Cardiac fibroblast (primary cell): ENCODE results near the gene ARMC5.

Experiments used
- DNase-seq, 2 donors: peaks; one replicate each; pipeline versions ENCODE4 v3.0.0 to v3.0.0-alpha.2; 2010; ENCODE audit warnings: low read depth in 2 of 2
- H3K4me3 ChIP-seq, 2 donors: replicated peaks in 1 of 2; 1 replicate in 1 of 2; 2 replicates in 1 of 2; pipeline ENCODE4 v1.5.1; 2011; ENCODE audit warnings: low read depth in 2 of 2, low read length in 2 of 2, mild to moderate bottlenecking in 2 of 2, moderate library complexity in 1 of 2
- TF ChIP-seq, protein P1 (sequence below): IDR thresholded peaks from one replicate; pipeline ENCODE4 v1.5.1; 2011; ENCODE audit warnings: low read depth, mild to moderate bottlenecking, low read length, inconsistent platforms

Gene ARMC5

DNA sequence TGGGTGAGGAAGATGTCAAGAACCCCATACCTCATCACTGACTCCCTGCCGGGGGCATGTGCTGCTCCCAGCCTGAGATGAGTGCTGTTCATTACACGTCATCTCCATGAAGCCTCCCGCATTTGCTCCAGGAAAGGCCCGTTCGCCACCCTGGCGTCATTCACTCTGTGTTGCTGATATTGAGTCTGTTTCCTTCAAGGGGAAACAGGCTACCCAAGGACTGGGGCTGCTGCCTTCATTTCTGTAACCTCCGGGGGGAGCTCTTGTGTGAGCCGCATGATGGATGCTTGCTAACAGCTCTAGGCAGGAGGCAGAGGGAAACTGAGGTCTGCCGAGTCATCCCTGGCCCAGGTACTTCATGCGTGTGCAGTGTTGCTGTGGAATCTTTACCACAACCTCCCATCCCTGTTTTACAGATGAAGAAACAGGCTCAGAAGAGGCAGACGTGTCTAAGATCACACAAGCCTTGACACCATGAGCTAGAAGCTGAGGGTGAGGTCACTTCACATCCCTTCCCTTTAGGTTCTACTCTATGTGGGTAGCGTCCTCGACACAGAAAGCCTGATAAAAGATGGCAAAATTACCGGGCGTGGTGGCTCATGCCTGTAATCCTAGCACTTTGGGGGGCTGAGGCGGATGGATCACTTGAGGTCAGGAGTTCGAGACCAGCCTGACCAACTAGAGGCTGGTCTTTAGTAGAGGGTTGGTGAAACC, 3.5 kb upstream of the ARMC5 start:
- TF ChIP-seq, protein P1, sequence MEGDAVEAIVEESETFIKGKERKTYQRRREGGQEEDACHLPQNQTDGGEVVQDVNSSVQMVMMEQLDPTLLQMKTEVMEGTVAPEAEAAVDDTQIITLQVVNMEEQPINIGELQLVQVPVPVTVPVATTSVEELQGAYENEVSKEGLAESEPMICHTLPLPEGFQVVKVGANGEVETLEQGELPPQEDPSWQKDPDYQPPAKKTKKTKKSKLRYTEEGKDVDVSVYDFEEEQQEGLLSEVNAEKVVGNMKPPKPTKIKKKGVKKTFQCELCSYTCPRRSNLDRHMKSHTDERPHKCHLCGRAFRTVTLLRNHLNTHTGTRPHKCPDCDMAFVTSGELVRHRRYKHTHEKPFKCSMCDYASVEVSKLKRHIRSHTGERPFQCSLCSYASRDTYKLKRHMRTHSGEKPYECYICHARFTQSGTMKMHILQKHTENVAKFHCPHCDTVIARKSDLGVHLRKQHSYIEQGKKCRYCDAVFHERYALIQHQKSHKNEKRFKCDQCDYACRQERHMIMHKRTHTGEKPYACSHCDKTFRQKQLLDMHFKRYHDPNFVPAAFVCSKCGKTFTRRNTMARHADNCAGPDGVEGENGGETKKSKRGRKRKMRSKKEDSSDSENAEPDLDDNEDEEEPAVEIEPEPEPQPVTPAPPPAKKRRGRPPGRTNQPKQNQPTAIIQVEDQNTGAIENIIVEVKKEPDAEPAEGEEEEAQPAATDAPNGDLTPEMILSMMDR = peak; percentile 15
- no peak overlapping the region for H3K4me3 ChIP-seq
- peak in 1 of 2 donors; percentile 27 for DNase-seq

DNA sequence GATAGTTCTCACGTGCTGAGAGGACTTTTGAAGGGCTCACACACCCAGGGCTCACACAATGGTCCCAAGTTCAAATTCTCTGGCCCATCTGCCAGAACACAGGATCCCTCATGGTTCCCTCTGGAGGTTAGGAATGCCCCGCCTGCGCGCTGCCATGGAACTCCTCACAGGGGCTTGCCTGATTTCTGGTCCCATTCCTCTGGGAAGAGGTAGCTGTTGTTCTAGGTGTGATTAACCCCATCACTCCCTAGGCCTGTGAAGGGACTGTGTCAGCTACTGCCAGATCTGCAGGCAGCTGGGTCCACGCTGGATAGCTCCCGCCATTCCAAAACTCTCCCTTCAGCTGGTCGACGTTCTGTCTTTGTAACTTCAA, 2.3 kb upstream of the ARMC5 start:
- H3K4me3 ChIP-seq = no peak overlapping the region
- no peak for DNase-seq
- TF ChIP-seq, protein P1 = no peak

DNA sequence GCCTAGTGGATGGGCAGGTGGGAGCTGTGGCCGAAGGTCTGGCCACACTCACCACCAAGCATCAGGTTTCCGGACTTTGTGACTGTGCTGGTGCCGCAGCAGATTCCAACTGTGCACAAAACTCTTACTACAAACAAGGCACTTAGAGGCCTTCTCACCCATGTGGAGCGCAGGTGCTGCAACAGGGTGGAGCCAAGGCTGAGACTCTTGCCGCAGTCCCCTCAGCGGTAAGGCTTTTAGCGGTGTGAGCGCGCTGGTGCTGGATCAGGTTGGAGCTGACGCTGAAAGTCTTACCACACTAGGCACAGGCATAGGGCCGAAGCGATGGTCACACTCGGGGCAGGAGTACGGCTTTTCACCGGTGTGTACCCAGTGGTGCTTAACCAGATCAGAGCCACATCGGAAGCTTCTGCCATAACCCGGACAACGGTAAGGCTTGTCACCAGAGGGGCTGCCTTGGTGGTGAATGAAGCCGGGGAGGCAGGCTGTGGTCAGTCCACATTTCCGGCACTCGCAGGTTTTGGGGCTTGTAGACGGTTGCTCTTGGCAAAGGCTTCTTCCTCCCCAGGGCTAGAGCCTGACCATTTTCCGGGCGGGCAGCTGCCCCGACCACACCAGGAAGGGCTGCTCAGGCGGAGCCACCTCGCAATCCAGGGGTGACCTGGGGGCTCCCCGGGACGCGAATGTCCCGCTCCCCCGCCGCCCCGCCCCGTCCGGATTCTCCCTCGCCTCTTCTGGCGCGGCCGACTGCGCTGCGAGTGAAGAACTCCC, 1.0 kb upstream of the ARMC5 start:
- TF ChIP-seq, protein P1 = no peak
- DNase-seq = peak; percentile 49 to 58
- H3K4me3 ChIP-seq = peak overlapping the region; percentile 81 to 82

DNA sequence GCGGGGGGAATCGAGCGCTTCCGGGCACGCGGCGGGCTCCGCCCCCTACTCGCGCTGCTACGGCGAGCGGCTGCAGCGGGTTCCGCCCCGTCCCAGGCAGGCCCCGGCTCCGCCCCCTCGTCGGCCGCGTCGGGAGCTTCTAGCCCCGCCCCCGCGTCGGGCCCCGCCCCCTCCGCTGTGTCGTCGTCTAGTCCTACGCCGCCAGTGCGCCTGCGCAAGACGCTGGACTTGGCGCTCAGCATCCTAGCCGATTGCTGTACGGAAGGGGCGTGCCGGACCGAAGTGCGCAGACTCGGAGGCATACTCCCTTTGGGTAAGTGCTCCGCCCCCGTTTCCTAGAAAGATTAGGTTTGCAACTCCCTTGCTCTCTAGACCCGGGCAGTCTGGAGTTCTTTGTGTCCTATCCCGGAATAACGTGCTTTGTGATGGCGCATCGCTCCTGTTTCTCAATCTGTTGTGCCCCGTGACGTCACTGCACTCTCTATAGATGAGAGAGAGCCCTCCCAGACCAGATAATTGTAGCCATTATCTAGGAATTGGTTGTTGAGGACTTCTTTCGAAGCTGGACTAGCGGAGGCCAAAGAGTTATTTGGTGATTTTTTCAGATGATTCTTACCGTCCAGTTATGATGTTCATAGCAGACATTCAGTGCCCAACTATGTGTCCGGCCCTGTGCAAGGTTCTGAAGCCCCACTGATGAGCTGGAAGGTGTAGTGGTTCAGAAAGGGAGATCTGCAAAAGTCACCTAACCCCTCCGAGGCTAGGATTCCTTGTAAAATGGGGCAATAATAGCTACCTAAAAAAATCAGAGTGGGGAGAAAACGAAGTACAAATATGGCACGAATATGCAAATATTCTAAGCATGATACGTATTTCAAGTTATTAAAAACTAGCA, 633 bp downstream of the ARMC5 start:
- TF ChIP-seq, protein P1 = no peak
- DNase-seq = peak; percentile 100
- H3K4me3 ChIP-seq = peak overlapping the region; percentile 81 to 82

DNA sequence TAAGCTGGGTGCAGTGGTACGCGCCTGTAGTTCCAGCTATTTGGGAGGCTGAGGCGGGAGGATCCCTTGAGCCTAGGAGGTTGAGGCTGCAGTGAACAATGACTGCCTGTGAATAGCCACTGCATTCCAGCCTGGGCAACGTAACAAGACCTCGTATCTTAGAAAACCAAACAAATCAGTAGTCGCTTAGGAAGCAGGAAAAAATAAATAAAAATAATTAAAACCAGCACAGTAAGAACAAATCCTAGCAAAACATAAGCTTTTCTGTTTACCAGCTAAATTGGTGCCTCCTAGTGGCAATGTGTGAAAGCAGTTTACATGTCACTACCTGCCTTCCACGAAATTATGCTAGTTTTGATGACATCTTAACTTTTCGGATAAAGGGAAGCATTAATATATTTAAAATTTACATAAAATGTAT, 1.3 kb downstream of the ARMC5 start:
- DNase-seq = peak; percentile 74 to 75
- TF ChIP-seq, protein P1 = peak; percentile 73
- peak overlapping the region; percentile 45 to 49 for H3K4me3 ChIP-seq

DNA sequence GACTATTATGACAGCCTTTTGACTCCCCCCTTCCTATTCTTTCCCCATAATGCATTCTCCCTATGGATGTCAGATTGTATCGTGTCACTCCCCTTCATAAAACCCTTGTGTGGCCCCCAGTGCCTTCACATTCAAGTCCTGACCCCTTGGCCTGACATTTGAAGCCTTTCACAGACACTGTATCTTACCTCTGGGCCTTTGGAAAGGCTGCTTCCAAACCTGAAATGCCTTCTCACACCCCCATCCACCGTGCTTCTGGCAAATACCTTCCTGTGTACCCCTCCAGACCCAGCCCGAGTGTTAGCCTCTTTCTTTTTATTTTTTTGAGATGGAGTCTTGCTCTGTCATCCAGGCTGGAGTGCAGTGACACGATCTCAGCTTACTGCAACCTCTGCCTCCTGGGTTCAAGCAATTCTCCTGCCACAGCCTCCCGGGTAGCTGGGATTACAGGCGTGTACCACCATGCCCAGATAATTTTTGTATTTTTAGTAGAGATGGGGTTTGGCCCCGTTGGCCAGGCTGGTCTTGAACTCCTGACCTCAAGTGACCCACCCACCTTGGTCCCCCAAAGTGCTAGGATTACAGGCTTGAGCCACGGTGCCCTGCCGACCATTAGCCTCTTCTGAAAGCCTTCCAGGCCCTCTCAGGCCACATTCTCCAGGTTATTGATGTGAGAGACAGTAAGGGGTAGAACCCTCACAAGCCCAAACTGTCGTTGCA, 2.1 kb downstream of the ARMC5 start:
- TF ChIP-seq, protein P1 = no peak
- H3K4me3 ChIP-seq = no peak overlapping the region

More for the DNA sequence above, 2.1 kb downstream of the ARMC5 start:
- DNase-seq = no peak
